B cell (primary cell): ENCODE data around the gene FARP1. TPM values are rescaled to one million over a fixed set of nuclear protein-coding genes. Genes with fewer than 3 reads are reported as not detected.

ENCODE experiments used
- ATAC-seq: fragments of 200-7000 bp; cut with Tn5 transposase; one replicate; pipeline ENCODE4 v1.10.0; 2021; ENCODE audit warnings: low read depth, mild to moderate bottlenecking, moderate number of reproducible peaks, moderate library complexity
- CTCF ChIA-PET: fragments of 350-600 bp; sonication (Branson Sonifier 250); formaldehyde crosslinking; loops from one replicate; lab custom pipeline; 2021; ENCODE audit warnings: antibody characterized with exemption, inconsistent platforms; lab: Charles Lee
- POLR2A ChIA-PET: fragments of 350-600 bp; sonication (Branson Sonifier 250); formaldehyde crosslinking; loops from one replicate; lab custom pipeline; 2021; ENCODE audit warnings: antibody characterized with exemption; lab: Charles Lee
- DNase-seq: peaks from one replicate; pipeline ENCODE4 v3.0.0; 2013
- H2AFZ ChIP-seq: 2 replicates; pipeline ENCODE4 v1.6.1; 2012; ENCODE audit warnings: mild to moderate bottlenecking, low read depth, low read length; ENCODE audit not compliant: insufficient read depth, poor library complexity, severe bottlenecking
- H3K27ac ChIP-seq, 2 donors: 1 replicate in 1 of 2; 2 replicates in 1 of 2; pipeline ENCODE4 v1.5.1; 2012 to 2013; ENCODE audit warnings: low read length in 2 of 2, mild to moderate bottlenecking in 2 of 2, moderate library complexity in 1 of 2
- H3K27me3 ChIP-seq, 4 experiments: fragments of 200-600 bp in 1 of 4; sonication (generic) in 1 of 4; replicated peaks in 1 of 4; 1 replicate in 2 of 4; 2 replicates in 2 of 4; pipeline versions ENCODE4 v1.6.1 to v1.7.0; 2013 to 2016; ENCODE audit warnings: low read length in 3 of 4, mild to moderate bottlenecking in 2 of 4, mixed read lengths in 1 of 4, moderate library complexity in 1 of 4; ENCODE audit not compliant: insufficient read depth in 4 of 4, control insufficient read depth in 3 of 4; ENCODE audit errors: control extremely low read depth in 1 of 4
- H3K36me3 ChIP-seq, 2 experiments: replicated peaks in 1 of 2; 1 replicate in 1 of 2; 2 replicates in 1 of 2; pipeline versions ENCODE4 v1.6.1 to v1.7.1; 2013; ENCODE audit warnings: low read length in 1 of 2; ENCODE audit not compliant: insufficient read depth in 2 of 2, control insufficient read depth in 1 of 2; ENCODE audit errors: control extremely low read depth in 1 of 2, extremely low read depth in 1 of 2
- H3K4me1 ChIP-seq, 2 donors: fragments of 200-600 bp in 1 of 2; sonication (generic) in 1 of 2; 1 replicate in 1 of 2; 2 replicates in 1 of 2; pipeline versions ENCODE4 v1.5.1 to v1.6.1; 2013 to 2017; ENCODE audit warnings: low read length in 2 of 2; ENCODE audit not compliant: control insufficient read depth in 2 of 2, insufficient read depth in 2 of 2
- H3K4me2 ChIP-seq: replicated peaks from 2 replicates; pipeline ENCODE3; 2012; ENCODE audit warnings: mild to moderate bottlenecking, low read depth, low read length; ENCODE audit not compliant: poor library complexity, severe bottlenecking
- H3K4me3 ChIP-seq, 5 experiments: fragments of 200-600 bp in 1 of 5; sonication (generic) in 1 of 5; 1 replicate in 3 of 5; 2 replicates in 2 of 5; pipeline versions ENCODE4 v1.5.1 to v1.7.0; 2011 to 2016; ENCODE audit warnings: low read length in 4 of 5, mild to moderate bottlenecking in 4 of 5, low read depth in 2 of 5, control low read depth in 1 of 5, moderate library complexity in 1 of 5; ENCODE audit not compliant: insufficient read depth in 1 of 5; ENCODE audit errors: control extremely low read depth in 1 of 5, extremely low read depth in 1 of 5
- H3K79me2 ChIP-seq: fragments of 200-600 bp; sonication (generic); one replicate; pipeline ENCODE4 v1.6.0; 2016; ENCODE audit warnings: low read length; ENCODE audit not compliant: control insufficient read depth, insufficient read depth
- H3K9ac ChIP-seq: fragments of 200-600 bp; sonication (generic); 2 replicates; pipeline ENCODE4 v1.6.1; 2017; ENCODE audit warnings: mild to moderate bottlenecking, low read length, moderate library complexity
- H3K9me3 ChIP-seq, 3 donors: one replicate each; pipeline versions ENCODE4 v1.6.1 to v1.7.1; 2013; ENCODE audit warnings: low read length in 2 of 3; ENCODE audit not compliant: control insufficient read depth in 2 of 3, insufficient read depth in 1 of 3; ENCODE audit errors: control extremely low read depth in 1 of 3
- H4K20me1 ChIP-seq: 2 replicates; pipeline ENCODE4 v1.6.0; 2012; ENCODE audit warnings: mild to moderate bottlenecking, low read length; ENCODE audit not compliant: insufficient read depth, control insufficient read depth, poor library complexity, severe bottlenecking
- H3K27ac Mint-ChIP-seq: one replicate; pipeline ENCODE4 v1.8.0; 2021; ENCODE audit warnings: mixed read lengths
- H3K27me3 Mint-ChIP-seq: one replicate; pipeline ENCODE4 v1.8.0; 2021; ENCODE audit warnings: mixed read lengths
- H3K4me1 Mint-ChIP-seq: one replicate; pipeline ENCODE4 v1.8.0; 2021; ENCODE audit warnings: mixed read lengths
- H3K4me3 Mint-ChIP-seq: one replicate; pipeline ENCODE4 v1.8.0; 2021; ENCODE audit warnings: mixed read lengths
- H3K9me3 Mint-ChIP-seq: one replicate; pipeline ENCODE4 v1.8.0; 2022; ENCODE audit warnings: mixed read lengths; ENCODE audit not compliant: insufficient read depth
- CTCF ChIP-seq: fragments of 200-600 bp; IDR thresholded peaks from one replicate; pipeline ENCODE4 v1.8.0; 2022; ENCODE audit warnings: antibody characterized with exemption, mild to moderate bottlenecking
- EZH2 ChIP-seq: IDR thresholded peaks from 2 replicates; pipeline ENCODE4 v1.6.1; 2012; ENCODE audit warnings: borderline replicate concordance, low read depth, mild to moderate bottlenecking, moderate library complexity, low read length; ENCODE audit not compliant: insufficient read depth, poor library complexity, severe bottlenecking
- WGBS: methylation state at CpG from one replicate; pipeline ENCODE4 v1.1.5; 2013; ENCODE audit warnings: missing lambda C conversion rate; ENCODE audit not compliant: insufficient coverage; 5-methylcytosine and 5-hydroxymethylcytosine counted together
- intact Hi-C: fragments of 100-400 bp; cut with micrococcal nuclease; formaldehyde crosslinking; loops from one replicate; pipeline ENCODE4 v1.10.0; 2022
- polyA plus RNA-seq: library from polyadenylated mRNA; depleted of rRNA; stranded (reverse); fragments of >200 nt; gene quantifications from 2 replicates; pipeline ENCODE4 v1.2.3, GENCODE V29; 2012
- total RNA-seq, 2 donors: library from RNA; stranded (reverse); fragments of 120-200 nt in 1 of 2; gene quantifications; 1 replicate in 1 of 2; 2 replicates in 1 of 2; pipeline versions ENCODE4 v1.2.3 to v1.2.4, GENCODE V29; 2013 to 2022

FARP1 gene
- total and polyA plus RNA-seq, 2 donors (not counting 1 experiment from before 2014, with no cell fraction given): 0.15 to 1.5 TPM

GRCh38 chr13:98398581-98398980, 255.7 kb downstream of the FARP1 start:
- no peak overlapping the region for H3K9ac ChIP-seq
- CTCF ChIA-PET: no interaction called here
- no peak overlapping the region for H3K27ac ChIP-seq
- no peak for DNase-seq
- no peak overlapping the region for H3K4me3 ChIP-seq
- no peaks in the 10 kb centered on the region for H3K79me2 ChIP-seq
- H3K4me1 Mint-ChIP-seq: no peaks in the 10 kb centered on the region
- H3K27me3 ChIP-seq: no peaks in the 10 kb centered on the region
- no peak overlapping the region for H3K4me2 ChIP-seq
- no peaks in the 10 kb centered on the region for H3K9me3 ChIP-seq
- no peaks in the 10 kb centered on the region for H3K9me3 Mint-ChIP-seq
- TF ChIP-seq EZH2: no peak
- no peak for TF ChIP-seq CTCF
- no CpG with 5 or more reads among the region's 5 CpGs for WGBS
- POLR2A ChIA-PET: no interaction called here
- H3K27ac Mint-ChIP-seq: no peak overlapping the region
- H4K20me1 ChIP-seq: no peaks in the 10 kb centered on the region
- no peak for ATAC-seq
- H3K27me3 Mint-ChIP-seq: peaks cover 13% of the 10 kb centered on the region
- intact Hi-C loops: no loop called here
- H2AFZ ChIP-seq: no peak overlapping the region
- no peaks in the 10 kb centered on the region for H3K36me3 ChIP-seq
- H3K4me1 ChIP-seq: no peaks in the 10 kb centered on the region
- H3K4me3 Mint-ChIP-seq: no peak overlapping the region

GRCh38 chr13:98399756-98400155, 256.9 kb downstream of the FARP1 start:
- CTCF ChIA-PET: no interaction called here
- H3K4me1 Mint-ChIP-seq: no peaks in the 10 kb centered on the region
- POLR2A ChIA-PET: no interaction called here

More at GRCh38 chr13:98399756-98400155, 256.9 kb downstream of the FARP1 start:
- no peak overlapping the region for H3K4me2 ChIP-seq
- H3K27me3 ChIP-seq: no peaks in the 10 kb centered on the region
- no CpG with 5 or more reads among the region's 4 CpGs for WGBS
- H3K4me1 ChIP-seq: no peaks in the 10 kb centered on the region
- intact Hi-C loops: no loop called here
- DNase-seq (no peak), ATAC-seq (no peak)
- H3K79me2 ChIP-seq: no peaks in the 10 kb centered on the region
- H2AFZ ChIP-seq: no peak overlapping the region
- no peaks in the 10 kb centered on the region for H4K20me1 ChIP-seq
- no peak overlapping the region for H3K9ac ChIP-seq
- H3K36me3 ChIP-seq: no peaks in the 10 kb centered on the region
- H3K27ac ChIP-seq: no peak overlapping the region
- Mint-ChIP-seq H3K27me3 (peaks cover 13% of the 10 kb centered on the region), H3K27ac (no peak overlapping the region), H3K9me3 (no peaks in the 10 kb centered on the region), H3K4me3 (no peak overlapping the region)
- no peaks in the 10 kb centered on the region for H3K9me3 ChIP-seq
- H3K4me3 ChIP-seq: no peak overlapping the region
- TF ChIP-seq EZH2 (no peak), CTCF (no peak)
